Ovary (tissue), 9 donors: ENCODE measurements around the gene CRAMP1. TPM values are rescaled to one million over a fixed set of nuclear protein-coding genes. Genes with fewer than 3 reads are reported as not detected.

Experiments
- DNase-seq, 5 donors: peaks; one replicate each; pipeline ENCODE4 v3.0.0-alpha.2; 2019 to 2020
- H3K27ac ChIP-seq, 2 donors: fragments of 200-600 bp; one replicate each; pipeline versions ENCODE4 v1.5.1 to v1.8.0; 2019 to 2022
- H3K27me3 ChIP-seq: fragments of 200-600 bp; one replicate; pipeline ENCODE4 v1.8.0; 2022
- H3K36me3 ChIP-seq: fragments of 200-600 bp; sonication (generic); one replicate; pipeline ENCODE4 v1.5.1; 2019
- H3K4me1 ChIP-seq: one replicate; pipeline ENCODE4 v1.8.1; 2013; ENCODE audit warnings: mild to moderate bottlenecking, moderate library complexity; ENCODE audit not compliant: insufficient read depth
- H3K4me3 ChIP-seq: fragments of 200-600 bp; sonication (generic); one replicate; pipeline ENCODE4 v1.5.1; 2017
- H3K9me3 ChIP-seq, 2 donors: fragments of 200-600 bp in 1 of 2; sonication (generic) in 1 of 2; one replicate each; pipeline versions ENCODE4 v1.5.1 to v1.8.1; 2013 to 2019; ENCODE audit warnings: mild to moderate bottlenecking in 1 of 2, moderate library complexity in 1 of 2
- CTCF ChIP-seq, 3 donors: fragments of 450-650 bp in 2 of 3; fragments of 200-600 bp in 1 of 3; IDR thresholded peaks; one replicate each; pipeline versions ENCODE4 v1.5.1 to v1.8.0; 2016 to 2022; ENCODE audit warnings: antibody characterized with exemption in 3 of 3, mild to moderate bottlenecking in 1 of 3
- EP300 ChIP-seq: sonication (generic); formaldehyde crosslinking; IDR thresholded peaks from one replicate; pipeline ENCODE4 v1.6.1; 2017; ENCODE audit warnings: antibody characterized with exemption
- POLR2A ChIP-seq: fragments of 450-650 bp; IDR thresholded peaks from one replicate; pipeline ENCODE4 v1.6.1; 2017; ENCODE audit warnings: antibody characterized with exemption, mild to moderate bottlenecking, moderate library complexity
- WGBS, 3 donors: extraction: QIAGEN DNeasy Blood & Tissue Kit in 1 of 3; methylation state at CpG; one replicate each; pipeline versions ENCODE4 v1.1.5 to v1.1.7; 2013 to 2017; 5-methylcytosine and 5-hydroxymethylcytosine counted together
- intact Hi-C, 4 donors: fragments of 100-400 bp; cut with DNase I; formaldehyde crosslinking; loops; one replicate each; pipeline versions ENCODE4 v1.11.0 to v1.15.1; 2022 to 2023
- polyA plus RNA-seq, 2 donors: library from polyadenylated mRNA; stranded (reverse); fragments of 200-250 nt in 1 of 2; fragments of 350-450 nt in 1 of 2; fragmentation: Illumina TruSeq in 1 of 2; extraction: RNeasy Lipid Tissue Mini Kit (QIAGEN cat#74804) in 1 of 2; gene quantifications; one replicate each; pipeline ENCODE4 v1.2.3, GENCODE V29; 2013 to 2014
- total RNA-seq, 7 donors: library from RNA; depleted of rRNA in 2 of 7; stranded (reverse); fragments of >200 nt in 2 of 7; fragmentation: NEBNext Ultra II Directional in 3 of 7; extraction: Animal tissue kit (Norgen Biotek cat#: 25700) in 3 of 7; gene quantifications; one replicate each; pipeline versions ENCODE4 v1.1.0 to v1.2.4, GENCODE V29; 2016 to 2023
- donor health status: DM: no; HTN: no; CAD: no; lungs with moderate emphysema.
- donor health status: DM: no; HTN: no; CAD: no.
- donor health status: Bipolar disorder and iron deficiency.
- donor health status: DM: yes; HTN: yes; CAD: no.
- donor health status: DM: no; HTN: no; CAD: no.
- donor health status: DM: yes; HTN: yes; CAD: no.

The CRAMP1 gene
- total and polyA plus RNA-seq, 9 donors = 6.9 to 21.0 (median 17.4) TPM

DNA sequence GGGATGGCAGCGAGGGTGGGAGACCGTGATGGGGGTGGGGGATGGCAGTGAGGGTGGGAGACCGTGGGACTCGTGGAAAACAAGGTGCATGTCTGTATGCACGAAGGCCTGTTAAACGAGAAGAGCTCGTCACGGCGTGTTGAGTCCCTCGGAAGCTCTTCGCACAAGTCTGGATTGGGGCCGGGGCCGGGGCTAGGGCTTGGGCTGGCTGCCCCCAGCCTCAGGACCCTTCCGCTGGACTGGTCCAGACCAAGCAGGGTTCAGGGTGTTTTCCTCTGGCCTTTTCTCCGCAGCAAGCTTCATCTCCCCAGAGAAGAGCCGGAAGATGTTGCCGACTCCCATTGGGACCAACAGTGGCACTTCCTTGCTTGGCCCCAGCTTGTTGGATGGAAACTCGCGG is 58.2 kb downstream of the CRAMP1 start:
- Histone ChIP-seq H3K27ac (no peak overlapping the region), H3K4me1 (no peaks in the 10 kb centered on the region), H3K4me3 (no peak overlapping the region), H3K9me3 (no peaks in the 10 kb centered on the region), H3K36me3 (no peaks in the 10 kb centered on the region), H3K27me3 (no peaks in the 10 kb centered on the region)
- no peak for DNase-seq
- TF ChIP-seq POLR2A (no peak), CTCF (IDR thresholded peaks at IDR 0.05) (no peak), EP300 (no peak)
- WGBS, 3 donors = 92 to 93% (median 93%) methylated on average over 19 of the region's 19 CpGs
- intact Hi-C loops = no loop called here

GRCh38 chr16:1670866-1671265 is 58.7 kb downstream of the CRAMP1 start:
- TF ChIP-seq POLR2A = no peak
- TF ChIP-seq CTCF (IDR thresholded peaks at IDR 0.05) = no peak
- no peak for TF ChIP-seq EP300
- intact Hi-C loops = no loop called here
- Histone ChIP-seq H3K27me3 (no peaks in the 10 kb centered on the region), H3K4me1 (no peaks in the 10 kb centered on the region), H3K36me3 (no peaks in the 10 kb centered on the region), H3K9me3 (no peaks in the 10 kb centered on the region), H3K4me3 (no peak overlapping the region), H3K27ac (no peak overlapping the region)
- 89 to 97% (median 92%) methylated on average over 7 of the region's 7 CpGs for WGBS, 3 donors
- no peak for DNase-seq

DNA sequence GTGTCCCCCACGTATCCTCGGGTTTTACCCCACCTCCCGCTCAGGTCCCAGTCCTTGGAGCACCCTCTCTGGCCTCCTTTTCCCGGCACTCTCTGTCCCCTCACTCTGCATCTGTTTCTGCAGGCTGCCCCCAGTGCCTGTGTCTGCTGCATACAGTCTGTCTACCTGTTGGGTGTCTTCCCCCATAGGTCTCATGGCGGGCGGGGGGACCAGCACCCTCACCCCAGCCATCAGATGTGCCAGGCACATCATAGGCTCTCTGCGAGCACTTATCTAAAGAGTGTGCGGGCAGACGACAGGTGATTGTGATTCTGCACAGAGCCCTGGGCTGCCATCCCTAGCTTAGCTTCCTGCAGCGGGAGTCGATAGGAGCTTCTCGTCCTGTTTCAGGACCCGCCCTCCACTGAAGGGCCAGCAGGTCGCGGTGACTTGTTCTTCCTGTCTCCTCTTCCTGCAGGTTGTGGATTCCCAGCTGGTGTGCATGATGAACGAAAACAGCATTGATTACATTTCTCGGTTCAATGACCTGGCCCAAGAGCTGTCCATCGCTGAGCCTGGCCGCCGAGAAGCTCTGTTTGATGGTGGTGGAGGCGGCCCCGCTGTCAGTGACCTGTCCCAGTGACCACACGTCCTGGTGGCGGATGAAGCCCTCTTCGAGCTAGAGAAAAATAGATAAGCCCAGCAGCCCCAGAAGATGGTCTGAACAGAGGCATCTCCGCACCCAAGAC is 61.4 kb downstream of the CRAMP1 start:
- WGBS, 3 donors = 75 to 85% (median 78%) methylated on average over 26 of the region's 26 CpGs
- no peak for TF ChIP-seq EP300
- no peak for TF ChIP-seq CTCF (IDR thresholded peaks at IDR 0.05)
- TF ChIP-seq POLR2A = no peak
- H3K9me3 ChIP-seq = no peaks in the 10 kb centered on the region
- no peaks in the 10 kb centered on the region for H3K4me1 ChIP-seq
- no peaks in the 10 kb centered on the region for H3K27me3 ChIP-seq
- H3K4me3 ChIP-seq = no peak overlapping the region
- intact Hi-C loops = no loop called here
- H3K27ac ChIP-seq = no peak overlapping the region
- H3K36me3 ChIP-seq = no peaks in the 10 kb centered on the region
- DNase-seq = no peak

- no peak for TF ChIP-seq CTCF (IDR thresholded peaks at IDR 0.05)
- no peak for TF ChIP-seq EP300
- no peak for TF ChIP-seq POLR2A
- DNase-seq = no peak
Measured at GRCh38 chr16:1674306-1674705, 62.1 kb downstream of the CRAMP1 start.

More at GRCh38 chr16:1674306-1674705, 62.1 kb downstream of the CRAMP1 start:
- Histone ChIP-seq H3K27ac (no peak overlapping the region), H3K9me3 (no peaks in the 10 kb centered on the region), H3K4me1 (peaks cover 4% of the 10 kb centered on the region), H3K27me3 (no peaks in the 10 kb centered on the region), H3K4me3 (no peak overlapping the region), H3K36me3 (no peaks in the 10 kb centered on the region)
- intact Hi-C loops = no loop called here
- 80 to 87% (median 84%) methylated on average over 7 of the region's 7 CpGs for WGBS, 3 donors
